HepG2 (cell line): ENCODE results near the gene LIPC. TPM values are rescaled to one million over a fixed set of nuclear protein-coding genes. Genes with fewer than 3 reads are reported as not detected.

Source experiments
- ATAC-seq: fragments of 200-7000 bp; cut with Tn5 transposase; 3 replicates; pipeline ENCODE4 v1.9.1; 2020; ENCODE audit warnings: mild to moderate bottlenecking, moderate library complexity
- BruUV-seq: library from RNA; stranded (reverse); fragments of 400-500 nt; replicated peaks from 2 replicates; lab custom pipeline; 2021; lab: Mats Ljungman, UMichigan
- CTCF ChIA-PET: fragments of 300-600 bp; formaldehyde crosslinking; extraction: SDS; loops from one replicate; lab custom pipeline; 2021; ENCODE audit warnings: low total read pairs, inconsistent platforms, low intra/inter-chr PET ratio; lab: Yijun Ruan, JAX
- POLR2A ChIA-PET: fragments of 350-600 bp; sonication (Branson Sonifier 250); formaldehyde crosslinking; loops from one replicate; lab custom pipeline; 2020; ENCODE audit warnings: antibody characterized with exemption, inconsistent platforms; lab: Yijun Ruan, JAX
- DNase-seq: peaks from one replicate; pipeline ENCODE4 v3.0.0-alpha.2; 2015; ENCODE audit warnings: low spot score
- FAIRE-seq: peaks from 3 replicates; lab custom pipeline; 2011; peaks lifted over from hg19 to GRCh38; lab: Jason Lieb, UNC
- H2AFZ ChIP-seq: one replicate; pipeline ENCODE4 v1.6.1; 2011; ENCODE audit warnings: low read length, inconsistent platforms
- H3K27ac ChIP-seq: fragments of 300-600 bp; 3 replicates; pipeline ENCODE4 v1.8.0; 2011; ENCODE audit warnings: mixed run types, mild to moderate bottlenecking, mixed read lengths, low read length, inconsistent platforms; ENCODE audit not compliant: insufficient read depth; ENCODE audit errors: extremely low read length
- H3K27me3 ChIP-seq, 2 experiments: fragments of 200-600 bp in 1 of 2; 2 replicates in 1 of 2; 3 replicates in 1 of 2; pipeline versions ENCODE4 v1.6.0 to v1.8.0; 2011; ENCODE audit warnings: low read length in 2 of 2, mild to moderate bottlenecking in 2 of 2, moderate library complexity in 2 of 2, inconsistent platforms in 1 of 2; ENCODE audit not compliant: insufficient read depth in 2 of 2, control insufficient read depth in 1 of 2
- H3K36me3 ChIP-seq, 2 experiments: fragments of 200-600 bp in 1 of 2; replicated peaks in 1 of 2; 2 replicates in 1 of 2; 3 replicates in 1 of 2; pipeline versions ENCODE4 v1.5.1 to v1.8.0; 2011; ENCODE audit warnings: low read length in 2 of 2, inconsistent platforms in 1 of 2; ENCODE audit not compliant: insufficient read depth in 2 of 2, control insufficient read depth in 1 of 2
- H3K4me1 ChIP-seq: 2 replicates; pipeline ENCODE4 v1.5.1; 2012; ENCODE audit warnings: low read length, inconsistent platforms; ENCODE audit not compliant: insufficient read depth
- H3K4me2 ChIP-seq: 2 replicates; pipeline ENCODE4 v1.6.0; 2011; ENCODE audit warnings: low read depth, low read length, inconsistent platforms
- H3K4me3 ChIP-seq, 3 experiments: fragments of 200-600 bp in 1 of 3; sonication (generic), shearing (Covaris generic) in 1 of 3; replicated peaks in 1 of 3; 2 replicates each; pipeline ENCODE4 v1.5.1; 2011 to 2016; ENCODE audit warnings: low read length in 3 of 3, inconsistent platforms in 2 of 3, low read depth in 2 of 3, mild to moderate bottlenecking in 2 of 3, control low read depth in 1 of 3, mixed read lengths in 1 of 3; ENCODE audit not compliant: insufficient read depth in 1 of 3
- H3K79me2 ChIP-seq: one replicate; pipeline ENCODE4 v1.6.1; 2011; ENCODE audit warnings: low read length, inconsistent platforms; ENCODE audit not compliant: insufficient read depth
- H3K9ac ChIP-seq: 2 replicates; pipeline ENCODE4 v1.6.0; 2011; ENCODE audit warnings: mild to moderate bottlenecking, low read depth, low read length, inconsistent platforms; ENCODE audit not compliant: insufficient read depth
- H3K9me3 ChIP-seq: 2 replicates; pipeline ENCODE4 v1.5.1; 2012; ENCODE audit warnings: mild to moderate bottlenecking, low read length
- H4K20me1 ChIP-seq: 2 replicates; pipeline ENCODE4 v1.6.0; 2011; ENCODE audit warnings: inconsistent platforms, mild to moderate bottlenecking, low read length, moderate library complexity; ENCODE audit not compliant: insufficient read depth
- RBM22 ChIP-seq: fragments of 200-400 bp; formaldehyde crosslinking; optimal IDR thresholded peaks from 2 replicates; pipeline ENCODE3; 2017; ENCODE audit warnings: mild to moderate bottlenecking, low read length, moderate library complexity
- ZNF205 ChIP-seq: IDR thresholded peaks from 2 replicates; pipeline ENCODE4 v1.6.1; 2018; ENCODE audit warnings: missing biosample characterization, missing genetic modification reagents
- ZNF333 ChIP-seq: sonication (generic); formaldehyde crosslinking; IDR thresholded peaks from 2 replicates; pipeline ENCODE4 v1.4.0; 2020; ENCODE audit warnings: mild to moderate bottlenecking, missing genetic modification reagents, borderline replicate concordance
- ZNF431 ChIP-seq: sonication (generic); formaldehyde crosslinking; IDR thresholded peaks from 2 replicates; pipeline ENCODE4 v1.9.0; 2022; ENCODE audit warnings: missing genetic modification reagents, low read depth, mild to moderate bottlenecking, borderline replicate concordance
- WGBS: methylation state at CpG from one replicate; pipeline ENCODE4 v1.1.6; 2017; ENCODE audit warnings: low lambda C conversion rate; 5-methylcytosine and 5-hydroxymethylcytosine counted together
- in situ Hi-C: cut with HindIII; loops from 2 replicates; pipeline ENCODE4 v1.10.0; 2017; ENCODE audit warnings: low pct_unique_long_range_greater_than_20kb; ENCODE audit not compliant: extremely low pct_ligation_motif_present
- intact Hi-C: fragments of 100-400 bp; cut with micrococcal nuclease; formaldehyde crosslinking; loops from one replicate; pipeline ENCODE4 v1.10.0; 2022; ENCODE audit not compliant: unreplicated experiment
- polyA plus RNA-seq, 8 experiments: library from polyadenylated mRNA; depleted of rRNA in 3 of 8; stranded (reverse) in 7 of 8; unstranded in 1 of 8; fragments of >200 nt; fragmentation: Illumina TruSeq in 4 of 8; extraction: Trizol in 4 of 8; gene quantifications; 2 replicates each; pipeline versions ENCODE4 v1.2.1 to v1.2.3, GENCODE V29; 2011 to 2016; ENCODE audit warnings: low read depth in 4 of 8, missing spikeins in 1 of 8, mixed read lengths in 1 of 8; ENCODE audit not compliant: insufficient read depth in 1 of 8
- total RNA-seq, 5 experiments: library from RNA; depleted of rRNA; stranded (reverse); fragments of >200 nt; fragmentation: Illumina TruSeq; extraction: Trizol; gene quantifications; 2 replicates each; pipeline ENCODE4 v1.2.3, GENCODE V29; 2016; ENCODE audit warnings: low read depth in 1 of 5
- TF ChIP-seq, protein P1 (sequence below), 2 experiments: IDR thresholded peaks; 2 replicates each; pipeline ENCODE4 v1.6.1; 2011 to 2012; ENCODE audit warnings: low read length in 2 of 2, borderline replicate concordance in 1 of 2, low read depth in 1 of 2, mild to moderate bottlenecking in 1 of 2, moderate library complexity in 1 of 2

LIPC gene
- total and polyA plus RNA-seq, 2 of the 13 experiments (the other 11 are each of a cell fraction or from before 2014, with no cell fraction given) = 26.0 to 38.0 TPM

DNA sequence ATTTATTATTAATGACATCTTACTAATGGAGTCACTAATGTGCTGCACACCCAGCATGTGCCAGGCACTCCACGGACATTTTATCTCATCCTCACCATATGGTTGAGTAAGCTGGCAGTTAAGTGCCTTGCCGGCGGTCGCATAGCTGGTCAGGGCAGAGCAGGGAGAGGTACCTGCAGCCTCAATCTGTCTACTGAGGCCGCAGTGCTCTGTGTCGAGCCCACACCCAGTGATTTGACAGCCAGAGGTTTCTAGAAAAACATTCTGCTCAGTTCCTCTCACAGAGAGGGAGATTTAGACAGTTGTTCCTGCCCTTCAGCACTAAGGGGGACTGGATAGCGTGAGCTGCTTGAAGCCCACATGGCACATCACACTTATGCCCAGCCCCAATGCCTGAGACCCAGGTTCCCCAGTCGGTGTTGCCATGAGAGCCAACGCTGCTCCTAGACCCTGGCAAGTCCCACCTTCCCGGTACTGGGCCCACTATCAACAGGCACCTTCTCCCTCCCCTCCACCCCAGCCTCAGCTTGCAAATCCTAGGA lies 2.6 kb downstream of the LIPC start:
- ChIA-PET CTCF (no interaction called here), POLR2A (interaction anchor here (1.8 kb wide), 1 partner anchor 42 kb away, joined by 5 read pairs; no protein-coding TSS in a partner anchor)
- Histone ChIP-seq H3K9ac (no peak overlapping the region), H3K4me3 (no peak overlapping the region), H3K27me3 (no peaks in the 10 kb centered on the region; a peak in 1 of 5 replicates), H3K4me1 (peaks cover 61% of the 10 kb centered on the region), H3K36me3 (no peaks in the 10 kb centered on the region), H2AFZ (no peak overlapping the region), H3K27ac (no peak overlapping the region), H3K9me3 (no peaks in the 10 kb centered on the region), H3K79me2 (peaks cover 8% of the 10 kb centered on the region), H3K4me2 (peak overlapping the region; percentile 87; the same call in 1 of the 2 replicates), H4K20me1 (no peaks in the 10 kb centered on the region)
- no TSS peak for BruUV-seq
- intact Hi-C loops (loop anchor here (5.0 to 10.0 kb wide), 5 partner anchors 102 to 313 kb away; partner anchors contain the start of gene ADAM10), in situ Hi-C loops (no loop called here)
- ATAC-seq (no peak), DNase-seq (no peak), FAIRE-seq (no peak)
- TF ChIP-seq RBM22 (no peak), ZNF431 (CRISPR knock-in tag) (no peak), ZNF333 (CRISPR knock-in tag) (no peak), ZNF205 (CRISPR knock-in tag) (no peak)
- TF ChIP-seq, protein P1, sequence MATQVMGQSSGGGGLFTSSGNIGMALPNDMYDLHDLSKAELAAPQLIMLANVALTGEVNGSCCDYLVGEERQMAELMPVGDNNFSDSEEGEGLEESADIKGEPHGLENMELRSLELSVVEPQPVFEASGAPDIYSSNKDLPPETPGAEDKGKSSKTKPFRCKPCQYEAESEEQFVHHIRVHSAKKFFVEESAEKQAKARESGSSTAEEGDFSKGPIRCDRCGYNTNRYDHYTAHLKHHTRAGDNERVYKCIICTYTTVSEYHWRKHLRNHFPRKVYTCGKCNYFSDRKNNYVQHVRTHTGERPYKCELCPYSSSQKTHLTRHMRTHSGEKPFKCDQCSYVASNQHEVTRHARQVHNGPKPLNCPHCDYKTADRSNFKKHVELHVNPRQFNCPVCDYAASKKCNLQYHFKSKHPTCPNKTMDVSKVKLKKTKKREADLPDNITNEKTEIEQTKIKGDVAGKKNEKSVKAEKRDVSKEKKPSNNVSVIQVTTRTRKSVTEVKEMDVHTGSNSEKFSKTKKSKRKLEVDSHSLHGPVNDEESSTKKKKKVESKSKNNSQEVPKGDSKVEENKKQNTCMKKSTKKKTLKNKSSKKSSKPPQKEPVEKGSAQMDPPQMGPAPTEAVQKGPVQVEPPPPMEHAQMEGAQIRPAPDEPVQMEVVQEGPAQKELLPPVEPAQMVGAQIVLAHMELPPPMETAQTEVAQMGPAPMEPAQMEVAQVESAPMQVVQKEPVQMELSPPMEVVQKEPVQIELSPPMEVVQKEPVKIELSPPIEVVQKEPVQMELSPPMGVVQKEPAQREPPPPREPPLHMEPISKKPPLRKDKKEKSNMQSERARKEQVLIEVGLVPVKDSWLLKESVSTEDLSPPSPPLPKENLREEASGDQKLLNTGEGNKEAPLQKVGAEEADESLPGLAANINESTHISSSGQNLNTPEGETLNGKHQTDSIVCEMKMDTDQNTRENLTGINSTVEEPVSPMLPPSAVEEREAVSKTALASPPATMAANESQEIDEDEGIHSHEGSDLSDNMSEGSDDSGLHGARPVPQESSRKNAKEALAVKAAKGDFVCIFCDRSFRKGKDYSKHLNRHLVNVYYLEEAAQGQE (IDR thresholded peaks at IDR 0.05; ENCODE audit: borderline replicate concordance in 1 of 2, low read depth in 1 of 2, low read length in 2 of 2) = peak; percentile 18 to 85
- WGBS = 93% methylated on average over 8 of the region's 10 CpGs
